ENCODE measurements around the gene VIPR2.

The VIPR2 gene

GRCh38 chr7:158979635-158980351 is 164.9 kb downstream of the VIPR2 start:
- DNase-seq: no peak

GRCh38 chr7:158979023-158979529 is 165.6 kb downstream of the VIPR2 start:
- DNase-seq: no peak
